NB4 (cell line): ENCODE results near the gene PCDHGB7.

ENCODE experiments used
- DNase-seq: peaks from one replicate; pipeline ENCODE4 v3.0.0; 2010; ENCODE audit warnings: low read depth
- H3K4me3 ChIP-seq: one replicate; pipeline ENCODE4 v1.5.1; 2011; ENCODE audit warnings: mild to moderate bottlenecking, low read depth, low read length, moderate library complexity
- MAX ChIP-seq: IDR thresholded peaks from 2 replicates; pipeline ENCODE4 v1.6.1; 2011; ENCODE audit warnings: low read depth, low read length
- MYC ChIP-seq: IDR thresholded peaks from 2 replicates; pipeline ENCODE4 v1.6.1; 2011; ENCODE audit warnings: low read depth, low read length
- POLR2A ChIP-seq: IDR thresholded peaks from 2 replicates; pipeline ENCODE4 v1.6.1; 2011; ENCODE audit warnings: mild to moderate bottlenecking; ENCODE audit not compliant: insufficient read length; ENCODE audit errors: extremely low read depth
- TF ChIP-seq, protein P1 (sequence below): IDR thresholded peaks from one replicate; pipeline ENCODE4 v1.5.1; 2012; ENCODE audit warnings: low read depth, low read length

PCDHGB7 gene

GRCh38 chr5:141419074-141419880, 1.8 kb downstream of the PCDHGB7 start:
- TF ChIP-seq MAX (no peak), MYC (no peak), POLR2A (no peak)
- TF ChIP-seq, protein P1, sequence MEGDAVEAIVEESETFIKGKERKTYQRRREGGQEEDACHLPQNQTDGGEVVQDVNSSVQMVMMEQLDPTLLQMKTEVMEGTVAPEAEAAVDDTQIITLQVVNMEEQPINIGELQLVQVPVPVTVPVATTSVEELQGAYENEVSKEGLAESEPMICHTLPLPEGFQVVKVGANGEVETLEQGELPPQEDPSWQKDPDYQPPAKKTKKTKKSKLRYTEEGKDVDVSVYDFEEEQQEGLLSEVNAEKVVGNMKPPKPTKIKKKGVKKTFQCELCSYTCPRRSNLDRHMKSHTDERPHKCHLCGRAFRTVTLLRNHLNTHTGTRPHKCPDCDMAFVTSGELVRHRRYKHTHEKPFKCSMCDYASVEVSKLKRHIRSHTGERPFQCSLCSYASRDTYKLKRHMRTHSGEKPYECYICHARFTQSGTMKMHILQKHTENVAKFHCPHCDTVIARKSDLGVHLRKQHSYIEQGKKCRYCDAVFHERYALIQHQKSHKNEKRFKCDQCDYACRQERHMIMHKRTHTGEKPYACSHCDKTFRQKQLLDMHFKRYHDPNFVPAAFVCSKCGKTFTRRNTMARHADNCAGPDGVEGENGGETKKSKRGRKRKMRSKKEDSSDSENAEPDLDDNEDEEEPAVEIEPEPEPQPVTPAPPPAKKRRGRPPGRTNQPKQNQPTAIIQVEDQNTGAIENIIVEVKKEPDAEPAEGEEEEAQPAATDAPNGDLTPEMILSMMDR = no peak
- no peak for DNase-seq
- no peak overlapping the region for H3K4me3 ChIP-seq

- peak within 1 kb of the TSS; percentile 61 for H3K4me3 ChIP-seq
- peak; percentile 72 for DNase-seq
- TF ChIP-seq, protein P1 = peak; percentile 56
- no peak for TF ChIP-seq MAX
Measured at GRCh38 chr5:141420855-141421488, 3.5 kb downstream of the PCDHGB7 start, which contains the start of gene PCDHGA11. PCDHGA11 (plus strand) TSS chr5:141421051; CDS start chr5:141421228, 177 bp downstream.

- peak overlapping the region; percentile 61 for H3K4me3 ChIP-seq
- TF ChIP-seq, protein P1 = no peak
- no peak for TF ChIP-seq MAX
- TF ChIP-seq MYC = no peak
- no peak for TF ChIP-seq POLR2A
- DNase-seq = no peak
Measured at GRCh38 chr5:141421489-141421855, 4.0 kb downstream of the PCDHGB7 start.

- H3K4me3 ChIP-seq = no peak overlapping the region
- TF ChIP-seq MYC = no peak
- no peak for TF ChIP-seq POLR2A
- no peak for DNase-seq
Measured at GRCh38 chr5:141422742-141423291, 5.3 kb downstream of the PCDHGB7 start.

GRCh38 chr5:141427783-141428426, 10.4 kb downstream of the PCDHGB7 start:
- H3K4me3 ChIP-seq = no peak overlapping the region
- no peak for DNase-seq
- TF ChIP-seq, protein P1 = no peak
- TF ChIP-seq POLR2A (no peak), MYC (no peak), MAX (no peak)

GRCh38 chr5:141430332-141431113, 13.0 kb downstream of the PCDHGB7 start, which contains the start of gene PCDHGA12:
PCDHGA12 (plus strand) TSS chr5:141430507; CDS start chr5:141430760, 253 bp downstream.
- TF ChIP-seq, protein P1 = peak; percentile 67
- peak; percentile 48; the same call in 1 of the 2 replicates for TF ChIP-seq MYC
- no peak for TF ChIP-seq POLR2A
- no peak for TF ChIP-seq MAX
- peak; percentile 88 for DNase-seq
- peak within 1 kb of the TSS; percentile 42 for H3K4me3 ChIP-seq
